ENCODE measurements around the gene SLC26A11.

Gene SLC26A11

GRCh38 chr17:80185968-80186367 is 34.3 kb upstream of the SLC26A11 start:
- Histone ChIP-seq H3K9ac (no peak overlapping the region), H3K79me2 (ENCODE audit: insufficient read depth, low read depth) (no peaks in the 10 kb centered on the region), H3K27ac (no peak overlapping the region), H3K27me3 (ENCODE audit: insufficient read depth, low read depth) (peaks cover 68% of the 10 kb centered on the region), H3K4me3 (IDR thresholded peaks at IDR 0.05; ENCODE audit: insufficient read depth, low read depth, low read length) (no peak overlapping the region), H3K36me3 (ENCODE audit: insufficient read depth) (no peaks in the 10 kb centered on the region), H3K4me1 (ENCODE audit: low read depth, poor library complexity, severe bottlenecking) (no peaks in the 10 kb centered on the region), H3K4me2 (no peak overlapping the region), H4K20me1 (ENCODE audit: insufficient read depth) (no peaks in the 10 kb centered on the region), H2AFZ (ENCODE audit: low read depth) (no peak overlapping the region)
- TF ChIP-seq CTCF (conservative IDR thresholded peaks at IDR 0.05; ENCODE audit: low read depth, low read length), result no peak

- Histone ChIP-seq H3K27ac (no peak overlapping the region), H3K4me2 (no peak overlapping the region), H3K79me2 (ENCODE audit: insufficient read depth, low read depth) (no peaks in the 10 kb centered on the region), H4K20me1 (ENCODE audit: insufficient read depth) (no peaks in the 10 kb centered on the region), H3K4me3 (IDR thresholded peaks at IDR 0.05; ENCODE audit: insufficient read depth, low read depth, low read length) (no peak overlapping the region), H3K36me3 (ENCODE audit: insufficient read depth) (no peaks in the 10 kb centered on the region), H3K27me3 (ENCODE audit: insufficient read depth, low read depth) (peaks cover 74% of the 10 kb centered on the region), H2AFZ (ENCODE audit: low read depth) (no peak overlapping the region), H3K4me1 (ENCODE audit: low read depth, poor library complexity, severe bottlenecking) (no peaks in the 10 kb centered on the region), H3K9ac (no peak overlapping the region)
- TF ChIP-seq CTCF (conservative IDR thresholded peaks at IDR 0.05; ENCODE audit: low read depth, low read length), result no peak
Observed at GRCh38 chr17:80187090-80187489, 33.1 kb upstream of the SLC26A11 start.

GRCh38 chr17:80187515-80187941 is 32.7 kb upstream of the SLC26A11 start:
- TF ChIP-seq CTCF (conservative IDR thresholded peaks at IDR 0.05; ENCODE audit: low read depth, low read length), result no peak
- no peaks in the 10 kb centered on the region for H3K4me1 ChIP-seq (ENCODE audit: low read depth, poor library complexity, severe bottlenecking)
- H3K79me2 ChIP-seq (ENCODE audit: insufficient read depth, low read depth), result no peaks in the 10 kb centered on the region
- no peak overlapping the region for H3K9ac ChIP-seq
- no peak overlapping the region for H3K4me3 ChIP-seq (IDR thresholded peaks at IDR 0.05; ENCODE audit: insufficient read depth, low read depth, low read length)
- no peaks in the 10 kb centered on the region for H4K20me1 ChIP-seq (ENCODE audit: insufficient read depth)
- H3K4me2 ChIP-seq, result no peak overlapping the region
- H2AFZ ChIP-seq (ENCODE audit: low read depth), result no peak overlapping the region
- H3K27me3 ChIP-seq (ENCODE audit: insufficient read depth, low read depth), result peaks cover 76% of the 10 kb centered on the region
- no peaks in the 10 kb centered on the region for H3K36me3 ChIP-seq (ENCODE audit: insufficient read depth)
- H3K27ac ChIP-seq, result no peak overlapping the region

GRCh38 chr17:80189611-80190010 is 30.6 kb upstream of the SLC26A11 start:
- H3K27me3 ChIP-seq (ENCODE audit: insufficient read depth, low read depth), result peaks cover 68% of the 10 kb centered on the region
- no peak for TF ChIP-seq CTCF (conservative IDR thresholded peaks at IDR 0.05; ENCODE audit: low read depth, low read length)
- no peaks in the 10 kb centered on the region for H3K79me2 ChIP-seq (ENCODE audit: insufficient read depth, low read depth)
- no peaks in the 10 kb centered on the region for H3K4me1 ChIP-seq (ENCODE audit: low read depth, poor library complexity, severe bottlenecking)
- no peaks in the 10 kb centered on the region for H3K36me3 ChIP-seq (ENCODE audit: insufficient read depth)
- H2AFZ ChIP-seq (ENCODE audit: low read depth), result no peak overlapping the region
- H3K27ac ChIP-seq, result no peak overlapping the region
- H3K9ac ChIP-seq, result no peak overlapping the region
- no peak overlapping the region for H3K4me2 ChIP-seq
- H4K20me1 ChIP-seq (ENCODE audit: insufficient read depth), result no peaks in the 10 kb centered on the region
- no peak overlapping the region for H3K4me3 ChIP-seq (IDR thresholded peaks at IDR 0.05; ENCODE audit: insufficient read depth, low read depth, low read length)
